SK-MEL-5 (cell line): ENCODE data around the gene MT1H. TPM values are rescaled to one million over a fixed set of nuclear protein-coding genes. Genes with fewer than 3 reads are reported as not detected.
"Not testable (repeated sequence)": the region's sequence is repeated elsewhere in the genome, so short reads cannot be mapped to it uniquely, and the experiment has no call there.

ENCODE experiments used
- DNase-seq: peaks from one replicate; pipeline ENCODE4 v3.0.0-alpha.2; 2016; ENCODE audit warnings: low read depth, low spot score
- in situ Hi-C: cut with HindIII; loops from 2 replicates; pipeline ENCODE4 v1.10.0; 2016; ENCODE audit warnings: low sequenced_read_pairs, high pct_unique_total_duplicates, low pct_unique_long_range_greater_than_20kb
- polyA plus RNA-seq, 2 experiments: library from polyadenylated mRNA; depleted of rRNA; stranded (reverse); fragments of >200 nt; gene quantifications; 2 replicates each; pipeline ENCODE4 v1.2.3, GENCODE V29; 2015
- total RNA-seq: library from RNA; depleted of rRNA; stranded (reverse); fragments of >200 nt; shearing (Covaris generic); gene quantifications from 2 replicates; pipeline ENCODE4 v1.2.3, GENCODE V29; 2014; rRNA removed

Gene MT1H
- not detected in 2 replicates for total RNA-seq
- polyA plus RNA-seq (2015; cell fraction: cytosol; rRNA removed): not detected in 2 replicates
- polyA plus RNA-seq (2015; cell fraction: nucleus; rRNA removed): not detected in 2 replicates

DNA sequence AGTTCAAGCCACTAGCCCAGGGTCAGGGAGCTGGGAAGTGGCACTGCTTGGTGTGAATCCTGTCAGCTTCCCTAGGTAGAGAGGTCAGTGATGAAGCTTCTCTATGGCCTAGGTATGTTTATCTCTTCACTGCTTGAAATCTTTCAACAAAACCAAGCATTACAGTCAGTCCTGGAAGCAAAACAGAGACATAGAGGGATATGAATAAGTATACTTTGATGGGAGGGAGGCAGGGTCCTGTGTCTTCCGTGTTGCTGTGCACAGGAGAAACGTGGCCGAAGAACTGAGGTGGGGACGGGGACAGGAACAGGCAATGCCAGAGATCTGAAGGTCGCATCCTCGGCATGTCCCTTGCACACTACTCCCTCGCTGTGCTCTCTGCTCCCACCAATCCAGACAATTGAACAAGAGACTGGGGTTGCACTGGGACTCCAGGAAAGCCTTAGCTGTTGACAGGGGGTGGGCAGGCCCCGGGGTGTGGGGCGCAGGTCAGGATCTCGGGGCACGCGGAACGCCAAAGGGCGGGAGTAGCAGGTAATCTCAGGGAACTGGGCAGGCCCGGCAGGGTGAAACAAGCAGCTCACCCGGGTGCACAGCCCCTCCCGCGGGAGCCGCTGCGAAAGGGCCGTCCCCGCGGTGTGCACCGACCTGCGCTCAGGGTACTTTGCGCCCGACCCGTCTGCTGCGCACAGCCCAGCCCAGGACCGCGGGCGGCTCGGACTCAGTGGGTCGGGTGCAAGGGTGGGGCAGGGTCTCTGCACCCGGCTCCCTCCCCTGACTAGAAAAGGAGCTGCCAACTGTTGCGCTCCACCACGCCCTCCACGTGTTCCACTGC is at the start of gene MT1H:
Gene MT1H (plus strand): TSS at position 810 of the 835 bp plus-strand sequence. CDS start 71 bp downstream, outside the sequence.
- in situ Hi-C loops: no loop called here
- DNase-seq: no peak

DNA sequence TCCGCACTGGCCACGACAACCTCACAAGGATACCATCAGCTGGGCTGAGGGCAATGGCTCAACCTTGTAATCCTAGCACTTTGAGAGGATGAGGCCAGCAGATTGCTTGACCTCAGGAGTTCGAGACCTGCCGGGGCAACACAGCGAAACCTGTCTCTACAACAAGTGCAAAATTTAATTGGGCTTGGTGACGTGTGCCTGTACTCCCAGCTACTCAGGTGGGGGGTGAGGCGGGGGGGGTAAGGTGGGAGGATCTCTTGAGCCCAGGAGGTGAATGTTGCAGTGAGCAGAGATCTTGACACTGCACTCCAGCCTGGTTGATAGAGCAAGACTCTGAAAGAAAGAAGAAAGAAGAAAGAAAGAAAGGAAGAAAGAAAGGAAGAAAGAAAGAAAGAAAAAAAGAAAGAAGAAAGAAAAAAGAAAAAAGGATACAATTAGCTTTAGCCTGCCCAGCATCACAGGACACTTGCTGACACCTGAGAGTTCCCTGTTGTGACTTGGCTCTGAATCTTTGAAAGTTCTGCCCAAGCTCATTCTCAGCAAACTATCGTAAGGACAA is 49.2 kb upstream of the MT1H start:
- no peak for DNase-seq
- in situ Hi-C loops: no loop called here

DNA sequence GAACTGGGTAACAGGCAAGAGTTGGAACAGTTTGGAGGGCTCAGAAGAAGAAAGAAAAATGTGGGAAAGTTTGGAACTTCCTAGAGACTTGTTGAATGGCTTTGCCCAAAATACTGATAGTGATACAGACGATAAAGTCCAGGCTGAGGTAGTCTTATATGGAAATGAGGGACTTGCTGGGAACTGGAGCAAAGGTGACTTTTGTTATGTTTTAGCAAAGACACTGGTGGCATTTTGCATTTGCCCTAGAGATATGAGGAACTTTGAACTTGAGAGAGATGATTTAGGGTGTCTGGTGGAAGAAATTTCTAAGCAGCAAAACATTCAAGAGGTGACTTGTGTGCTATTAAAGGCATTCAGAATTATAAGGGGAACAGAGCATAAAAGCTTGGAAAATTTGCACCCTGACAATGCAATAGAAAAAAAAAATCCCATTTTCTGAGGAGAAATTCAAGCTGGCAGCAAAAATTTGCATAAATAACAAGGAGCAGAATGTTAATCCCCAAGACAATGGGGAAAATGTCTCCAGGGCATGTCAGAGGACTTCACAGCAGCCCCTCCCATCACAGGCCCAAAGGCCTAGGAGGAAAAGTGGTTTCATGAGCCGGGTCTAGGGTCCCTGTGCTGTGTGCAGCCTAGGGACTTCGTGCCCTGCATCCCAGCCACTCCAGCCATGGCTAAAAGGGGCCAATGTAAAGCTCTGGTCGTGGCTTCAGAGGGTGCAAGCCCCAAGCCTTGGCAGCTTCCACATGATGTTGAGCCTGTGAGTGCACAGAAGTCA is 47.8 kb upstream of the MT1H start:
- in situ Hi-C loops, DNase-seq: not testable (repeated sequence)

DNA sequence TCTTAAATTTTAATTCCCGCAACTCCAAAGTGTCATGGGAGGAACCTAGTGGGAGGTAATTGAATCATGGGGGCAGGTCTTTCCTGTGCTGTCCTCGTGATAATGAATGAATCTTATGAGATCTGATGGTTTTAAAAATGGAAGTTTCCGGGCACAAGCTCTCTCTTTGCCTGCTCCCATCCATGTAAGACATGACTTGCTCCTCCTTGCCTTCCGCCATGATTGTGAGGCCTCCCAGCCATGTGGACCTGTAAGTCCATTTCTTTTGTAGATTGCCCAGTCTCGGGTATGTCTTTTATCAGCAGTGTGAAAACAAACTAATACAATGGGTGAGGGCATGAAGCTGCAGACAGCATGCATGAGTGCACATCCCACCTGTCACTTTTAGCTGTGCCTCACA is 46.4 kb upstream of the MT1H start:
- in situ Hi-C loops, DNase-seq: not testable (repeated sequence)

DNA sequence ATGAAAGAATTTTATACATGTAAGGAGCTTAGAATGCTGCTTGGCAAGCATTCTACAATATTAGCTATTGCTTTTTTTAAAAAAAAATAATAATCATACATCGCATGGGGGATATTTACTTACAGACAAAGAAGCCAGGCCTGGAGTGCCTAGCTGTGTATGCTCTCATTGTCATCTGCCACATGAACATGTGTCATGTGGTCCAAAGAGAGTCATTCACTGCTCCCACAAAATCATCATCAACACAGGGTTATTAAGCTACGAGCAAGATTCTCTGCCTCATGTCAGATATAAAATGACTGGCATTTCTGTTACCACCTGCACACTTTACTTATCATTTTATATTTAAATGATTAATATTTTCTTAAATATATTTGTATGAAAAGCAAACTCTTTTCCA is 46.0 kb upstream of the MT1H start:
- DNase-seq: no peak
- in situ Hi-C loops: no loop called here

DNA sequence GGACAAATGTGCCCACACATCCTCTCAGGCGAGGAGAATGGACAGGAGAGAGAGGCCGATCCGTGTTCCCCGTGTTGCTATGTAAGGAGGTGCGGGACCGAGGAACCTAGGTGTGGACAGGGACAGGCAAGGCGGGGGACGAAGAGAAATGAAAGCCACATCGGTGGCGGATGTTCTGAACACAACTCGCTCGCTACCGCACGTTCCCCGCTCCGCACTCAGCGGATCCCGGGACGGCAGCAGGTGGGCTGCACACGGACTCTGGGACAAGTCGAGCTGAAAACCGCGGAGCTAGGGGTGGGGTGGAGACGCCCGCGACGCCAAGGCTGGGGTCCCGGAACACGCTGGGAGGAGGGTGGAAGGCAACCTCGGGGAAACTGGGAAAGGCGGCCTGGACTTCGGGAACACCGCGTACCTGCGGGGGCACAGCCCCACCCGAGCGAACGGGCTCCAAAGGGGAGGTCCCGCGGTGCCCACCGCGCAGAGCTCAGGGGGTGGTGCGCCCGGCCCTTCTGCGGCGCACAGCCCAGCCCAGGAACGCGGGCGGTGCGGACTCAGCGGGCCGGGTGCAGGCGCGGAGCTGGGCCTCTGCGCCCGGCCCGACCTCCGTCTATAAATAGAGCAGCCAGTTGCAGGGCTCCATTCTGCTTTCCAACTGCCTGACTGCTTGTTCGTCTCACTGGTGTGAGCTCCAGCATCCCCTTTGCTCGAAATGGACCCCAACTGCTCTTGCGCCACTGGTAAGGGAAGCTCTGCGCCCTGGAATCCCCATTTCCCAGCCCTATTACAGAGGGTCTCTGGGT is 44.3 kb upstream of the MT1H start, which contains the start of gene MT1E:
Gene MT1E (plus strand): TSS at position 642 of the 803 bp plus-strand sequence. CDS start 71 bp downstream, at position 713.
- DNase-seq: no peak
- in situ Hi-C loops: no loop called here

DNA sequence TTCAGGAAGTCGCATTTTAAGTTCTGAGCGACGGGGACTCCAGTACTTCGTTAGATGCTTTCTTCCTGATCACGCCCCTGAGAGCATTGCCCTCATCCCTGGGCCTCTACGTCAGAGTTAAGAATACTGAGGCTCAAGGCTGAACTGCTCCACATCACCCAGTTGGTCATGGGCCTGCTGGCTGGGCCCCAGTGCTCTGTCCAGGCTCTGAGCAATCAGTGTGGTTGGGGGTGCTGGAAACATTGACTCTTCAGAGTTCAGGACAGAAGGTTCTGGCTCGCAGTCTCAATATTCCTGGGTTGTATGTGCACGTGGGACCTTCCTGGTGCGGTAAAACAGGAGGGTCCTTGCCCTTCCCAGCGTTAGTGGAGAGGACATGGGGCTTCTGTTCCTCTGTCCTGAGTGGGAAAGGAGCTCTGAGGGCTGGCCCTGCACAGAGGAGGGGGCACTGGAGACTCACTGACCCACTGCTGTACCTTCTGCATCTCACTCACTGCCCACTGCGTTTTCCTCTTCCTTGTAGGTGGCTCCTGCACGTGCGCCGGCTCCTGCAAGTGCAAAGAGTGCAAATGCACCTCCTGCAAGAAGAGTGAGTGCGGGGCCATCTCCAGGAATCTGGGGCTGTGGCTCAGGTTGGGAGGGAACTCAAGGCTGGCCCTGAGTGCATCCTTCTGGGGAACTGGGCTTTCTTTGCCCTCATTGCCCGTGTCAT is 43.5 kb upstream of the MT1H start:
- in situ Hi-C loops: no loop called here
- no peak for DNase-seq

DNA sequence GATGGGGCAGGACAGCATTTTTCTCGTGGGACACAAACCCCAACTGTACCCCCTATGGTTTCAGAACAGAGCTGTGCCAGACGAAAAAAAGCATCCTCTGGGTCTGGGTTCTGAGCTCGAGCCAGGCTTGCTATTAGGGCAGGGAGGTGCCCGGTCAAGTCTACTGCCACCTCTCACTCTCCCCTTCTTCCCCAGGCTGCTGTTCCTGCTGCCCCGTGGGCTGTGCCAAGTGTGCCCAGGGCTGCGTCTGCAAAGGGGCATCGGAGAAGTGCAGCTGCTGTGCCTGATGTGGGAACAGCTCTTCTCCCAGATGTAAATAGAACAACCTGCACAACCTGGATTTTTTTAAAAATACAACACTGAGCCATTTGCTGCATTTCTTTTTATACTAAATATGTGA is 42.9 kb upstream of the MT1H start:
- no peak for DNase-seq
- in situ Hi-C loops: no loop called here

DNA sequence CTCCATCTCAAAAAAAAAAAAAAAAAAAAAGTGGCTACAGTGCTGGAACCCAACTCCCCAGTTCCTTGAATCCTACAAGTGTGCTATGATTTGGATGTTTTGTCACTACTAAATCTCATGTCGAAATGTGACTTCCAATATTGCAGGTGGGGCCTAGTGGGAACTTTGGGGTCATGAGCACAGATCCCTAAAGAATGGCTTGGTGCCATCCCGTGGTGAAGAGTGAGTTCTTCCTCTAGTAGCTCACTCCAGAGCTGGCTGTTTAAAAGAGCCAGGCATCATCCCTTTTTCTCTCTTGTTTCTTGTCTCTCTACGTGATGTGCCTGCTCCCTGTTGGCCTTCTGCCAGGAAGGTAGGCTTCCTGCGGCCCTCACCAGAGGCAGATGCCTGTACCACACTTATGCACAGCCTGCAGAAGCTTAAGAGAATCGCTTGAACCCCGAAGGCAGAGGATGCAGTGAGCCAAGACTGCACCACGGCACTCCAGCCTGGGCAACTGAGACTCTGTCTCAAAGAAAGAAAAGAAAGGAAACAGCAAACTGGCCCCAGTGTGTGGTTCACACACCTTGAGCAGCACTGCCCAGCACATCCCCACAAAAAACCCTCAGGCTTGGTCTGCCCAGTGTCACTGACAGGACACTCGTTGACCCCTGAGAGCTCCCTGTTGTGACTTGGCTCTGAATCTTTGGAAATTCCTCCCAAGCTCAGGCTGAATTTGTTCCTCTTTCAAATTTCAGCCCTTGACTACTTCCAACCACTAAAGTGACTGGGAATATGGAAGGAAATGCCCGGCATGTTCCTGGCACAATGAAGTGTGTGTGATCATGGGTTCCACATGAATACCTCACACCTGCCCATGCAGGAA is 40.9 kb upstream of the MT1H start:
- in situ Hi-C loops: no loop called here
- no peak for DNase-seq

DNA sequence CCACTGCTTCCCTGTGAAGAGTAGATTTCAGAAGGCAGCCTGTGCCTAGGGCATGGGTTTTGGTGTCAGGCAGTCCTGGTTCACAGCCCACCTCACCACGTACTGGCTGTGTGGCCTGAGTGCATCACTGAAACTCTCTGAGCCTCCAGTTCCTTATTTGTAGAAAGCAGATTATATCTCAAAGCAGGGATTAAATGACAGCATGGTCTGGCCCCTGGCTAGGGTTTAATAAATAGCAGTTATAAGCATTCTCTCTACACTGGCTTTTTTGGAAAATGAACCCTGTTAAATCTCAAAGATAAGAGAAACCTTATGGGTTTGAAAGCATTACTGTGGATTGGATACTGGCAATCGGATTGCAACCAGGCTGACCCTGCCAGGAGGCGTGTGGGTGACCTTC is 40.1 kb upstream of the MT1H start:
- no peak for DNase-seq
- in situ Hi-C loops: no loop called here

DNA sequence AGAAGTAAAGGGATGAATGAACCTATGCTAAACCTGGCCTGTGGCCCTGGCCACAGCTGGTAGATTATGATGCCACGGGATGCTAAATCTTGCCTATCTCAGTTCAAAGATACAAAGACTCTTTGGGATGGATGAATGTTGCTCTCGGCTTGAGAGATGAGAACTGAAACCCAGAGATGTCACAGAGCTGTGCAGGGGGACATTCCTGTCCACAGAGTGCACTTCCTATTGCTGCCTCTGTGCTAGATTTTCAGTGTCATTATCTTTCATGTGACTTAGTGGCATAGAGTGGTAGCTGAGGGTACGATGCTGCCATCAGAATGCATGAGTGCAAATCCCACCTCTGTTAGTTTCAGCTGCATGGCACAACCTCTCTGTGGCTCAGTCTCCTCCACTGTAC is 39.5 kb upstream of the MT1H start:
- no peak for DNase-seq
- in situ Hi-C loops: no loop called here

DNA sequence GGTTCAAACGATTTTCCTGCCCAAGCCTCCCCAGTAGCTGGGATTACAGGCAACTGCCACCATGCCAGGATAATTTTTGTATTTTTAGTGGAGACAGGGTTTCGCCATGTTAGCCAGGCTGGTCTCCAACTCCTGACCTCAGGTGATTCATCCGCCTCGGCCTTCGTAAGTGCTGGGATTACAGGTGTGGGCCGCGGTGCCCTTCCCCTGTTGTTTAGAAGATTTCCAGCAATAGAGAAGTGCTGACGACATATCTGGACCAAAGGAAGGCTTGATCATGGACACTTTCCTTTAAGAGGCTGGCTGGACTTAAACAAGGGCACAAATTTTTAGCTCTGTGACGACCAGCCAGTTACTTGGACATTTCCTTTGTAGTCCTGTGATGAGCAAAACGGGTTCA is 38.4 kb upstream of the MT1H start:
- in situ Hi-C loops: no loop called here

DNA sequence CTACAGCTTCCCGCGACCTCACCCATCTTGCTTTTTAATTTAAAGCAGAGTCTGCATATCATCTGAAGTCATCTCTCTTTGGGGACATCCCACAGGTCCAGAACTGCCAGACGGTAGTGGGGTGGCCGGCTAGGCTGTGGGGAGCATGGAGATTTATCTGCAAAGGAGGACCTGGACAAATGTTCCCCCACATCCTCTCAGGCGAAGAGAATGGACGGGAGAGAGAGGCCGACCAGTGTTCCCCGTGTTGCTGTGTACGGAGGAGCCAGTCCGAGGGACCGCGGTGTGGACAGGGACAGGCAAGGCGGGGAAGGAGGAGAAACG is 37.8 kb upstream of the MT1H start:
- in situ Hi-C loops: no loop called here
- DNase-seq: no peak

More for the DNA sequence above, 38.4 kb upstream of the MT1H start:
- no peak for DNase-seq

DNA sequence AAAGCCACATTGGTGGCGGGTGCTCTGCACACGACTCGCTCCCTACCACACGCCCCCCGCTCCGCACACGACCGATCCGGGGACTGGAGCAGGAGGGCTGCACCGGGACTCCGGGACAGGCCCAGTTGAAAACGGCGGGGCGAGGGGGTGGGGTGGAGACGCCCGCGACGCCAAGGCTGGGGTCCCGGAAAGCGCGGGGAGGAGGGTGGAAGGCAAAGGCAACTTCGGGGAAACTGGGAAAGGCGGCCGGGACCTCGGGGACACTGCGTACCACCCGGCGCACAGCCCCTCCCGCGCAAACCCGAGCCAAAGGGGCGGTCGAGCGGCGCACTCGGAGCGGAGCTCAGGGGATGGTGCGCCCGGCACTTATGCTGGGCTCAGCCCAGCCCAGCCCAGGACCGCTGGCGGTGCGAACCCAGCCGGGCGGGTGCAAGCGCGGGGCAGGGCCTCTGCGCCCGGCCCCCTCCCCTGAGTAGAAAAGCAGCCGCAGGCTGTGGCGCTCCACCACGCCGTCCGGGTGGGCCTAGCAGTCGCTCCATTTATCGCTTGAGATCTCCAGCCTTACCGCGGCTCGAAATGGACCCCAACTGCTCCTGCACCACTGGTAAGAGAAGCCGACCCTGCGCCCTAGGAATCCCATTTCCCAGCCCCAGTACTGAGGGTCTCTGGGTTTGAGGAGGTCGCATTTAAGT is 37.3 kb upstream of the MT1H start, which contains the start of gene MT1M:
Gene MT1M (plus strand): TSS at position 504 of the 692 bp plus-strand sequence. CDS start 73 bp downstream, at position 577.
- in situ Hi-C loops: no loop called here
- no peak for DNase-seq

DNA sequence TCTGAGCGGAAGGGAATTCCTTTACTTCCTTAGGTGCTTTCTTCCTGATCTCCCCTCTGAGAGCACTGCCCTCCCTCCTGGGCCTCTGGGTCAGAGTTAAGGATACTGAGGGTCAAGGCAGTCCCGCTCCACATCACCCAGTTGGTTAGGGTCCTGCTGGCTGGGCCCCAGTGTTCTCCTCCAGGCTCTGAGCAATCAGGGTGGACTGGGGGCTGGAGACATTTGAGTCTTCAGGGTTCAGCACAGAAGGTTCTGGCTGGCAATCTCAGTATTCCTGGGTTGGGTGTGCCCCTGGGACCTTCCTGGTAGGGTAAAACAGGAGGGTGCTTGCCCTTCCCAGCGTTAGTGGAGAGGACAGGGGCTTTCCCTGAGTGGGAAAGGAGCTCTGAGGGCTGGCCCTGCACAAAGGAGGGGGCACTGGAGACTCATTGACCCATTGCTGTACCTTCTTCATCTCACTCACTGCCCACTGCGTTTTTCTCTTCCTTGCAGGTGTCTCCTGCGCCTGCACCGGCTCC is 36.7 kb upstream of the MT1H start:
- in situ Hi-C loops: no loop called here

More for the DNA sequence above, 36.7 kb upstream of the MT1H start:
- DNase-seq: no peak
